Measurements from ENCODE around the gene PLP2.

PLP2 gene

DNA sequence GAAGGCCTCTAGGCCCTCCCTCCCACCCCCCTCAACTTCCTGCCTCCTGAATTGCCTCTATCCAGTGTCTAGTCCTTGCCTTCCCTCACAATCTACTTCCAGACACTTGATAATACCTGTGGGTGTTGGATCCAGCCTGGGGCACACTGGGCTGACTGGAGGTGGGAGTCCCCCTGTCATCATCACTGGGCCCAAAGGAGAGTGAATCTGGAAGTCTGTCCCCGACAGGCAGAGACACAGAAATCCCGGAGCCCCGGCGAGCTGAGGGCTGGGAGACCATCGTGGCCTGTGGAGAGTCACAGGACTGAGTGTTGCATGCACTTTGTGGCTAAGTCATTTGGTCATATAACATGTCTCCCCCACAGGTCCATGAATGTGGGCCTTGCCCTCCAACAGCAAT, 36.7 kb downstream of the PLP2 start:
- Histone ChIP-seq H3K27ac (ENCODE audit: low read depth, low read length, poor library complexity, severe bottlenecking) (no peak overlapping the region), H3K9me2 (ENCODE audit: low read depth, low read length) (no peaks in the 10 kb centered on the region), H3K4me3 (ENCODE audit: low read depth, low read length, poor library complexity, severe bottlenecking) (no peak overlapping the region), H4K20me1 (ENCODE audit: insufficient read depth, low read length) (no peaks in the 10 kb centered on the region), H3K27me3 (ENCODE audit: insufficient read depth, low read length) (no peaks in the 10 kb centered on the region), H2AFZ (ENCODE audit: low read length) (no peak overlapping the region), H3K79me2 (ENCODE audit: insufficient read depth, low read length) (no peaks in the 10 kb centered on the region), H3K9me3 (ENCODE audit: low read length) (no peaks in the 10 kb centered on the region), H3F3A (ENCODE audit: insufficient read depth, low read length) (no peaks in the 10 kb centered on the region), H3K4me1 (ENCODE audit: insufficient read depth, low read length, severe bottlenecking) (no peaks in the 10 kb centered on the region), H3K9ac (ENCODE audit: low read length) (no peak overlapping the region), H3K36me3 (ENCODE audit: insufficient read depth, low read length) (no peaks in the 10 kb centered on the region), H3K4me2 (ENCODE audit: low read length) (no peak overlapping the region)
- no peak for TF ChIP-seq EZH2 (IDR thresholded peaks at IDR 0.05; ENCODE audit: borderline replicate concordance, low read length)
- TF ChIP-seq, protein P1, sequence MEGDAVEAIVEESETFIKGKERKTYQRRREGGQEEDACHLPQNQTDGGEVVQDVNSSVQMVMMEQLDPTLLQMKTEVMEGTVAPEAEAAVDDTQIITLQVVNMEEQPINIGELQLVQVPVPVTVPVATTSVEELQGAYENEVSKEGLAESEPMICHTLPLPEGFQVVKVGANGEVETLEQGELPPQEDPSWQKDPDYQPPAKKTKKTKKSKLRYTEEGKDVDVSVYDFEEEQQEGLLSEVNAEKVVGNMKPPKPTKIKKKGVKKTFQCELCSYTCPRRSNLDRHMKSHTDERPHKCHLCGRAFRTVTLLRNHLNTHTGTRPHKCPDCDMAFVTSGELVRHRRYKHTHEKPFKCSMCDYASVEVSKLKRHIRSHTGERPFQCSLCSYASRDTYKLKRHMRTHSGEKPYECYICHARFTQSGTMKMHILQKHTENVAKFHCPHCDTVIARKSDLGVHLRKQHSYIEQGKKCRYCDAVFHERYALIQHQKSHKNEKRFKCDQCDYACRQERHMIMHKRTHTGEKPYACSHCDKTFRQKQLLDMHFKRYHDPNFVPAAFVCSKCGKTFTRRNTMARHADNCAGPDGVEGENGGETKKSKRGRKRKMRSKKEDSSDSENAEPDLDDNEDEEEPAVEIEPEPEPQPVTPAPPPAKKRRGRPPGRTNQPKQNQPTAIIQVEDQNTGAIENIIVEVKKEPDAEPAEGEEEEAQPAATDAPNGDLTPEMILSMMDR (IDR thresholded peaks at IDR 0.05; ENCODE audit: low read length): no peak

DNA sequence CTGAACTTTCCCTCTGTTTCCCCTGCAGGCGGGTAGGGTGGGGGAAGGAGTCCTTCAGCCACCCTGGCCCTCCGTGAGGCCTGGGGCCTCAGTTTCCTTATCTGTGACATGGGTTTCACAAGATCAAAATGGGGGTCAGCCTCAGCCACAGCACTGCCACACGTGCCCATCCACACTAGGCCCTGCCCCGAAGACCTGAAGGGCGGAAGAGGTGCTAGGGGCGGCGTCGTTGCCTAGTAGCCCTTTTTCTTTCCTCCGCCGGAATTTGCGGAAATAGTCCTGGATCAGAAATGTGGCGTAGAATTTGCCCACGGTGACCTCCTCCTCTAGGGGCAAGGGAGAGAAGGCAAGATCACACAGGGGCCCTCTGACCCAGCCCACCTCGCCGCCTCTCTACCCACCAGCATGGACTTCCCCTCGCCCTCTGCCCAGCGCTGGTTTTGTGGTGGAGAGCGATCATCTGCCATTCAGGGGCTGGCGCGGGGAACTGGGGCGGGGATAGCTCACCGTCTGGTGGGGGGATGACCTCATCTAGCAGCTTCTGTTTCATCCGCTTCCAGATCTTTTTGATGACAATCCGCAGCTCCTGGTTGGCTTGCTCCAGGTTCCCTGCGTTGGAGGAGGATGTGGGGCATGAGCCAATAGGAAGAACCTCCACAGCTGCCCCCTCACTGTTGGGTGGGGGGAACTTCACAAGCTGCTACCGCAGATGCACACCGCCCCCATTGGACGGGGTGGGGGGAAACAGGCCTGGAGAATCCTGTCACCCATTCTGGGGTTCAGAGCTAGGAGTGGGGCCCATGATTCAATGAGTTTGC, 37.9 kb downstream of the PLP2 start:
- no peak for TF ChIP-seq EZH2 (IDR thresholded peaks at IDR 0.05; ENCODE audit: borderline replicate concordance, low read length)
- TF ChIP-seq, protein P1 (IDR thresholded peaks at IDR 0.05; ENCODE audit: low read length): no peak
- no peaks in the 10 kb centered on the region for H3F3A ChIP-seq (ENCODE audit: insufficient read depth, low read length)
- no peak overlapping the region for H2AFZ ChIP-seq (ENCODE audit: low read length)
- no peaks in the 10 kb centered on the region for H3K9me2 ChIP-seq (ENCODE audit: low read depth, low read length)
- no peak overlapping the region for H3K9ac ChIP-seq (ENCODE audit: low read length)
- no peak overlapping the region for H3K4me2 ChIP-seq (ENCODE audit: low read length)
- H3K4me3 ChIP-seq (ENCODE audit: low read depth, low read length, poor library complexity, severe bottlenecking): no peak overlapping the region
- H3K79me2 ChIP-seq (ENCODE audit: insufficient read depth, low read length): no peaks in the 10 kb centered on the region
- H3K36me3 ChIP-seq (ENCODE audit: insufficient read depth, low read length): no peaks in the 10 kb centered on the region
- no peaks in the 10 kb centered on the region for H3K27me3 ChIP-seq (ENCODE audit: insufficient read depth, low read length)
- H4K20me1 ChIP-seq (ENCODE audit: insufficient read depth, low read length): no peaks in the 10 kb centered on the region
- no peaks in the 10 kb centered on the region for H3K4me1 ChIP-seq (ENCODE audit: insufficient read depth, low read length, severe bottlenecking)
- no peak overlapping the region for H3K27ac ChIP-seq (ENCODE audit: low read depth, low read length, poor library complexity, severe bottlenecking)
- H3K9me3 ChIP-seq (ENCODE audit: low read length): no peaks in the 10 kb centered on the region

DNA sequence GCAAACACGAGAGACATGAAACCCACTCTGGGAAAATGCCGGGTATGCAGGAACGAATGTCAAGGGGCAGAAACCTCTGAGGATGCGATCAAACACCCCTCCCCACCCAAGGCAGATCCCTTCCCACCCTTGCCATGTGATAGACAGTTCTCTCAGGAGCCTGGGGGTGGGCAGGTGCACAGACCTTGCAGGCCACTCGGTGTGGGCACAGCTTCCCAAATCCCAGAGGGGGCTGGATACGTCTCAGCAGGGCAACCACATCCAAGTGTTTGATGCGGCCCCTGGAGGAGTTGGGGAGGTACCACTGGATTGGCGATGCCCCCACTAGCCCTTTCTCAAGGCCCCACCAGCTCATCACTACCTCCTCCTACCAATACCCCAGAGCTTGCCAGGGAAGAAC, 38.7 kb downstream of the PLP2 start:
- H3K9me2 ChIP-seq (ENCODE audit: low read depth, low read length): no peaks in the 10 kb centered on the region
- no peak overlapping the region for H3K4me2 ChIP-seq (ENCODE audit: low read length)
- H3K27ac ChIP-seq (ENCODE audit: low read depth, low read length, poor library complexity, severe bottlenecking): no peak overlapping the region
- no peaks in the 10 kb centered on the region for H3K27me3 ChIP-seq (ENCODE audit: insufficient read depth, low read length)
- no peaks in the 10 kb centered on the region for H3K79me2 ChIP-seq (ENCODE audit: insufficient read depth, low read length)
- no peaks in the 10 kb centered on the region for H3F3A ChIP-seq (ENCODE audit: insufficient read depth, low read length)
- H3K36me3 ChIP-seq (ENCODE audit: insufficient read depth, low read length): no peaks in the 10 kb centered on the region
- no peaks in the 10 kb centered on the region for H4K20me1 ChIP-seq (ENCODE audit: insufficient read depth, low read length)
- no peaks in the 10 kb centered on the region for H3K4me1 ChIP-seq (ENCODE audit: insufficient read depth, low read length, severe bottlenecking)
- H2AFZ ChIP-seq (ENCODE audit: low read length): no peak overlapping the region
- no peak overlapping the region for H3K4me3 ChIP-seq (ENCODE audit: low read depth, low read length, poor library complexity, severe bottlenecking)
- no peak for TF ChIP-seq EZH2 (IDR thresholded peaks at IDR 0.05; ENCODE audit: borderline replicate concordance, low read length)
- TF ChIP-seq, protein P1 (IDR thresholded peaks at IDR 0.05; ENCODE audit: low read length): no peak
- no peaks in the 10 kb centered on the region for H3K9me3 ChIP-seq (ENCODE audit: low read length)
- no peak overlapping the region for H3K9ac ChIP-seq (ENCODE audit: low read length)

Measured in OCI-LY1 (cell line).